Measurements from ENCODE around the gene LARGE1. TPM values are rescaled to one million over a fixed set of nuclear protein-coding genes. Genes with fewer than 3 reads are reported as not detected.
"Not testable (repeated sequence)": the region's sequence is repeated elsewhere in the genome, so short reads cannot be mapped to it uniquely, and the experiment has no call there.

The LARGE1 gene
- polyA plus RNA-seq, 4 donors, result 24.6 to 29.6 (median 26.8) TPM

GRCh38 chr22:33461698-33462434, 458.4 kb downstream of the LARGE1 start:
- no peak for DNase-seq (ENCODE audit: low read depth in 4 of 4, low spot score in 2 of 4)

- not testable (repeated sequence) for DNase-seq (ENCODE audit: low read depth in 4 of 4, low spot score in 2 of 4)
These were observed 459.0 kb downstream of the LARGE1 start for GRCh38 chr22:33461245-33461644.

- no peak for DNase-seq (ENCODE audit: low read depth in 4 of 4, low spot score in 2 of 4)
These were observed 461.1 kb downstream of the LARGE1 start for GRCh38 chr22:33459137-33459536.

- DNase-seq (ENCODE audit: low read depth in 4 of 4, low spot score in 2 of 4), result no peak
These were observed 463.8 kb downstream of the LARGE1 start for GRCh38 chr22:33456511-33456910.

GRCh38 chr22:33455036-33455435, 465.2 kb downstream of the LARGE1 start:
- no peak for DNase-seq (ENCODE audit: low read depth in 4 of 4, low spot score in 2 of 4)

- DNase-seq (ENCODE audit: low read depth in 4 of 4, low spot score in 2 of 4), result no peak
These were observed 468.3 kb downstream of the LARGE1 start for GRCh38 chr22:33451866-33452469.

GRCh38 chr22:33450756-33451155, 469.5 kb downstream of the LARGE1 start:
- DNase-seq (ENCODE audit: low read depth in 4 of 4, low spot score in 2 of 4), result no peak

- no peak for DNase-seq (ENCODE audit: low read depth in 4 of 4, low spot score in 2 of 4)
These were observed 472.5 kb downstream of the LARGE1 start for GRCh38 chr22:33447733-33448132.

- DNase-seq (ENCODE audit: low read depth in 4 of 4, low spot score in 2 of 4), result no peak
These were observed 476.6 kb downstream of the LARGE1 start for GRCh38 chr22:33443683-33444082.

GRCh38 chr22:33440756-33441155, 479.5 kb downstream of the LARGE1 start:
- no peak for DNase-seq (ENCODE audit: low read depth in 4 of 4, low spot score in 2 of 4)

GRCh38 chr22:33438273-33438672, 482.0 kb downstream of the LARGE1 start:
- no peak for DNase-seq (ENCODE audit: low read depth in 4 of 4, low spot score in 2 of 4)

GRCh38 chr22:33431300-33431699, 489.0 kb downstream of the LARGE1 start:
- DNase-seq (ENCODE audit: low read depth in 4 of 4, low spot score in 2 of 4), result no peak

- no peak for DNase-seq (ENCODE audit: low read depth in 4 of 4, low spot score in 2 of 4)
These were observed 491.0 kb downstream of the LARGE1 start for GRCh38 chr22:33429281-33429680.

- no peak for DNase-seq (ENCODE audit: low read depth in 4 of 4, low spot score in 2 of 4)
These were observed 492.8 kb downstream of the LARGE1 start for GRCh38 chr22:33427461-33427860.

GRCh38 chr22:33426451-33426850, 493.8 kb downstream of the LARGE1 start:
- DNase-seq (ENCODE audit: low read depth in 4 of 4, low spot score in 2 of 4), result no peak

GRCh38 chr22:33421859-33422258, 498.4 kb downstream of the LARGE1 start:
- no peak for DNase-seq (ENCODE audit: low read depth in 4 of 4, low spot score in 2 of 4)

GRCh38 chr22:33418484-33418883, 501.8 kb downstream of the LARGE1 start:
- no peak for DNase-seq (ENCODE audit: low read depth in 4 of 4, low spot score in 2 of 4)

- DNase-seq (ENCODE audit: low read depth in 4 of 4, low spot score in 2 of 4), result no peak
These were observed 504.9 kb downstream of the LARGE1 start for GRCh38 chr22:33415401-33415800.

GRCh38 chr22:33409079-33409478, 511.2 kb downstream of the LARGE1 start:
- no peak for DNase-seq (ENCODE audit: low read depth in 4 of 4, low spot score in 2 of 4)

GRCh38 chr22:33405194-33405593, 515.1 kb downstream of the LARGE1 start:
- no peak for DNase-seq (ENCODE audit: low read depth in 4 of 4, low spot score in 2 of 4)

- DNase-seq (ENCODE audit: low read depth in 4 of 4, low spot score in 2 of 4), result no peak
These were observed 515.6 kb downstream of the LARGE1 start for GRCh38 chr22:33404723-33405122.

GRCh38 chr22:33402325-33402724, 518.0 kb downstream of the LARGE1 start:
- DNase-seq (ENCODE audit: low read depth in 4 of 4, low spot score in 2 of 4), result no peak

Data from left renal cortex interstitium (tissue), 4 donors.